ENCODE data around the gene CILP. TPM values are rescaled to one million over a fixed set of nuclear protein-coding genes. Genes with fewer than 3 reads are reported as not detected.

The CILP gene
- total RNA-seq, 1 experiment from 2014 or later, result not detected

DNA sequence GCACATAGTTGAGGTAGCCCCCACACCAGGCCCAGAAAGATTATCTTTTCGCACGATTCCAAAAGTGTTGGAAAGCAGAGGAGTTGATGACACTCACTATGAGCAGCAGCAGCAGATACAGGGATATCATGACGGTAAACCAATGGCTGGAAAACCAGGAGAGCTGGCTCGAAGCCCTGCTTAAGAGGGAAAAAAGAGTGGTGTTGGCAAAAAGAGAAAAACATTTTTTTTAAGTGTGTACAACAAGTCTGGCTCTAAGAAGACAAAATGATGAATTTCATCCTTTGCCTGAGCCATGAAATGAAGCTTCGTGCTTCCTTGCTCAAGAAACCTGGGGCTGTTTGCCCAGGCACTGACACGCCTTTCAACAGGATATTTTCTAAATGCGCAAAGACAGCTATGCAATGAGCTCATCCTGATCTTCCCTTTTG, 48.1 kb upstream of the CILP start:
- RAD21 ChIA-PET (ENCODE audit: low non-redundant PET in 1 of 2, low total read pairs in 2 of 2, uncharacterized antibody in 2 of 2, unreplicated experiment in 2 of 2), result no interaction called here
- Histone ChIP-seq H3K27ac (ENCODE audit: low read depth, low read length) (no peak overlapping the region), H3K36me3 (ENCODE audit: control insufficient read depth in 1 of 2, insufficient read depth in 2 of 2, low read length in 2 of 2) (peaks cover 0 to 2% of the 10 kb centered on the region in 2 experiments; a peak in 1 of 4 replicates), H3K79me2 (ENCODE audit: insufficient read depth, low read length) (no peaks in the 10 kb centered on the region), H3K9ac (ENCODE audit: low read length) (no peak overlapping the region), H3K4me2 (ENCODE audit: low read length) (no peak overlapping the region), H3K4me3 (replicated peaks in 1 of 2; ENCODE audit: low read depth in 1 of 2, low read length in 2 of 2) (no peak overlapping the region), H3K4me1 (ENCODE audit: control insufficient read depth in 1 of 2, insufficient read depth in 2 of 2, low read length in 2 of 2) (no peaks in the 10 kb centered on the region), H4K20me1 (ENCODE audit: insufficient read depth) (no peaks in the 10 kb centered on the region), H3K9me2 (ENCODE audit: insufficient read depth) (no peaks in the 10 kb centered on the region), H3K9me3 (ENCODE audit: control insufficient read depth in 1 of 2, insufficient read depth in 1 of 2, low read depth in 1 of 2, low read length in 2 of 2) (no peaks in the 10 kb centered on the region), H3K27me3 (ENCODE audit: insufficient read depth, low read length) (no peaks in the 10 kb centered on the region), H2AFZ (ENCODE audit: low read depth, low read length, poor library complexity, severe bottlenecking) (no peak overlapping the region)
- no TSS peak for BruUV-seq (replicated peaks)
- no peak for DNase-seq (ENCODE audit: low read depth, low spot score)
- no peak for ATAC-seq
- POLR2A ChIA-PET, result no interaction called here
- CTCF ChIA-PET, result no interaction called here
- intact Hi-C loops (cut with micrococcal nuclease), result no loop called here
- TF ChIP-seq REST (IDR thresholded peaks at IDR 0.05; ENCODE audit: low read depth) (no peak), ZNF274 (IDR thresholded peaks at IDR 0.05; ENCODE audit: low read depth, low read length) (no peak), CBX3 (IDR thresholded peaks at IDR 0.05; ENCODE audit: low read depth) (no peak), TCF7L2 (IDR thresholded peaks at IDR 0.05; ENCODE audit: borderline replicate concordance, extremely low read depth, insufficient read depth, insufficient read length) (no peak), SP1 (IDR thresholded peaks at IDR 0.05; ENCODE audit: low read depth) (no peak), SRF (IDR thresholded peaks at IDR 0.05; ENCODE audit: low read depth) (no peak), CEBPB (IDR thresholded peaks at IDR 0.05; ENCODE audit: low read depth) (no peak), YY1 (IDR thresholded peaks at IDR 0.05; ENCODE audit: extremely low read depth, insufficient replicate concordance, low read depth, low read length) (no peak), EZH2 (IDR thresholded peaks at IDR 0.05) (no peak), POLR2A (IDR thresholded peaks at IDR 0.05; ENCODE audit: borderline replicate concordance, extremely low read depth, insufficient read depth, insufficient read length) (no peak), FOSL1 (IDR thresholded peaks at IDR 0.05; ENCODE audit: low read depth) (no peak)
- TF ChIP-seq, protein P1, sequence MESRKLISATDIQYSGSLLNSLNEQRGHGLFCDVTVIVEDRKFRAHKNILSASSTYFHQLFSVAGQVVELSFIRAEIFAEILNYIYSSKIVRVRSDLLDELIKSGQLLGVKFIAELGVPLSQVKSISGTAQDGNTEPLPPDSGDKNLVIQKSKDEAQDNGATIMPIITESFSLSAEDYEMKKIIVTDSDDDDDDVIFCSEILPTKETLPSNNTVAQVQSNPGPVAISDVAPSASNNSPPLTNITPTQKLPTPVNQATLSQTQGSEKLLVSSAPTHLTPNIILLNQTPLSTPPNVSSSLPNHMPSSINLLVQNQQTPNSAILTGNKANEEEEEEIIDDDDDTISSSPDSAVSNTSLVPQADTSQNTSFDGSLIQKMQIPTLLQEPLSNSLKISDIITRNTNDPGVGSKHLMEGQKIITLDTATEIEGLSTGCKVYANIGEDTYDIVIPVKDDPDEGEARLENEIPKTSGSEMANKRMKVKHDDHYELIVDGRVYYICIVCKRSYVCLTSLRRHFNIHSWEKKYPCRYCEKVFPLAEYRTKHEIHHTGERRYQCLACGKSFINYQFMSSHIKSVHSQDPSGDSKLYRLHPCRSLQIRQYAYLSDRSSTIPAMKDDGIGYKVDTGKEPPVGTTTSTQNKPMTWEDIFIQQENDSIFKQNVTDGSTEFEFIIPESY (IDR thresholded peaks at IDR 0.05; ENCODE audit: extremely low read depth, insufficient replicate concordance, low read length), result no peak
- TF ChIP-seq, protein P2, sequence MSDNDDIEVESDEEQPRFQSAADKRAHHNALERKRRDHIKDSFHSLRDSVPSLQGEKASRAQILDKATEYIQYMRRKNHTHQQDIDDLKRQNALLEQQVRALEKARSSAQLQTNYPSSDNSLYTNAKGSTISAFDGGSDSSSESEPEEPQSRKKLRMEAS (IDR thresholded peaks at IDR 0.05), result no peak
